Coronary artery (tissue), 2 donors: Measurements from ENCODE around the gene NKX1-2.

ENCODE experiments used
- DNase-seq: peaks from one replicate; pipeline ENCODE4 v3.0.0-alpha.2; 2017; ENCODE audit warnings: low spot score
- H3K27ac ChIP-seq, 2 donors: fragments of 200-600 bp; sonication (generic); one replicate each; pipeline ENCODE4 v1.5.1; 2016 to 2019
- H3K4me3 ChIP-seq: fragments of 200-600 bp; sonication (generic); 2 replicates; pipeline ENCODE4 v1.5.1; 2016; ENCODE audit warnings: mild to moderate bottlenecking, moderate library complexity
- TF ChIP-seq, protein P1 (sequence below): fragments of 200-600 bp; sonication (generic); IDR thresholded peaks from one replicate; pipeline ENCODE4 v1.5.1; 2019; ENCODE audit warnings: antibody characterized with exemption

The NKX1-2 gene

GRCh38 chr10:124423813-124424212, 26.0 kb downstream of the NKX1-2 start:
- TF ChIP-seq, protein P1, sequence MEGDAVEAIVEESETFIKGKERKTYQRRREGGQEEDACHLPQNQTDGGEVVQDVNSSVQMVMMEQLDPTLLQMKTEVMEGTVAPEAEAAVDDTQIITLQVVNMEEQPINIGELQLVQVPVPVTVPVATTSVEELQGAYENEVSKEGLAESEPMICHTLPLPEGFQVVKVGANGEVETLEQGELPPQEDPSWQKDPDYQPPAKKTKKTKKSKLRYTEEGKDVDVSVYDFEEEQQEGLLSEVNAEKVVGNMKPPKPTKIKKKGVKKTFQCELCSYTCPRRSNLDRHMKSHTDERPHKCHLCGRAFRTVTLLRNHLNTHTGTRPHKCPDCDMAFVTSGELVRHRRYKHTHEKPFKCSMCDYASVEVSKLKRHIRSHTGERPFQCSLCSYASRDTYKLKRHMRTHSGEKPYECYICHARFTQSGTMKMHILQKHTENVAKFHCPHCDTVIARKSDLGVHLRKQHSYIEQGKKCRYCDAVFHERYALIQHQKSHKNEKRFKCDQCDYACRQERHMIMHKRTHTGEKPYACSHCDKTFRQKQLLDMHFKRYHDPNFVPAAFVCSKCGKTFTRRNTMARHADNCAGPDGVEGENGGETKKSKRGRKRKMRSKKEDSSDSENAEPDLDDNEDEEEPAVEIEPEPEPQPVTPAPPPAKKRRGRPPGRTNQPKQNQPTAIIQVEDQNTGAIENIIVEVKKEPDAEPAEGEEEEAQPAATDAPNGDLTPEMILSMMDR = no peak
- no peak overlapping the region for H3K27ac ChIP-seq
- no peak overlapping the region for H3K4me3 ChIP-seq
- peak; percentile 7 for DNase-seq

DNA sequence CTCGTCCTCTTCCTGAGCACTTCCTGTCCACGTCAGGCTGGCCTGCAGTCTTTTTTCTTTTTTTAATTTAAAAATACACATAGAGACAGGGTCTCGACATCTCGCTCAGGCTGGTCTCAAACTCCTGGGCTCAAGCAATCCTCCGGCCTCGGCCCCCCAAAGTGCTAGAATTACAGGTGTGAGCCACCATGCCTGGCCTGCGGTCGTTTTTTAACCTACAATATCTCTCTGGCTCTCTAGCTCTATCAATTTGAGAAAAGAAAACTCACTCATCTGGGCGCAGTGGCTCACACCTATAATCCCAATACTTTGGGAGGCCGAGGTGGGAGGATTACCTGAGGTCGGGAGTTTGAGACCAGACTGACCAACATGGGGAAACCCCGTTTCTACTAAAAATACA, 27.1 kb downstream of the NKX1-2 start:
- peak; percentile 45 for DNase-seq
- H3K4me3 ChIP-seq = no peak overlapping the region
- TF ChIP-seq, protein P1 = no peak
- no peak overlapping the region for H3K27ac ChIP-seq

GRCh38 chr10:124420254-124420653, 29.6 kb downstream of the NKX1-2 start:
- peak; percentile 55 for DNase-seq
- TF ChIP-seq, protein P1 = no peak
- Histone ChIP-seq H3K4me3 (no peak overlapping the region), H3K27ac (no peak overlapping the region)

DNA sequence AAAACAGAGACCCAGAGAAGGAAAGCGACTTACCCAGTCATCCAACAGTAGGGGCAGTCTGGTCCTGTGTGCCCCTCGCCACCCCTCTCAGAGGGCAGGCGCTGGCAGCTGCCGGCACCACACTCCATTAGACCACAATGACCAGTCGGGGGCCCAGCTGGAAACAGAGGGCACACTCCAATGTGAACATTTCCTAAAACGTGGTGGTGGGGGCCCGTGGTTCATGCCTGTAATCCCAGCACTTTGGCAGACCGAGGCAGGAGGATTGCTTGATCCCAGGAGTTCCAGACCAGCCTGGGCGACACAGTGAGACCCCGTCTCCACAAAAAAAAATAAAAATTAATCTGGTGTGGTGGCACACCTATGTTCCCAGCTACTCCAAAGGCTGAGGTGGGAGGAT, 30.2 kb downstream of the NKX1-2 start:
- peak; percentile 74 for DNase-seq
- Histone ChIP-seq H3K4me3 (no peak overlapping the region), H3K27ac (no peak overlapping the region)
- TF ChIP-seq, protein P1 = no peak

GRCh38 chr10:124418726-124419501, 30.9 kb downstream of the NKX1-2 start, which contains the start of gene OAT:
OAT (minus strand) TSS chr10:124418923; CDS start chr10:124412171, 6,752 bp downstream.
- Histone ChIP-seq H3K4me3 (peak within 1 kb of the TSS; percentile 86), H3K27ac (peak within 1 kb of the TSS; percentile 96 to 99)
- peak; percentile 94 for DNase-seq
- TF ChIP-seq, protein P1 = no peak

GRCh38 chr10:124417895-124418725, 31.7 kb downstream of the NKX1-2 start:
- peak; percentile 85 for DNase-seq

More at GRCh38 chr10:124417895-124418725, 31.7 kb downstream of the NKX1-2 start:
- peak overlapping the region; percentile 86 for H3K4me3 ChIP-seq
- TF ChIP-seq, protein P1 = no peak
- peak overlapping the region; percentile 96 to 99 for H3K27ac ChIP-seq
